Erythroblast (primary cell): ENCODE results near the gene GALNT5.

Source experiments
- DNase-seq, 2 experiments: peaks; one replicate each; lab custom pipeline; 2025; lab: John Stamatoyannopoulos, UW
- GATA1 ChIP-seq: IDR thresholded peaks from 2 replicates; pipeline ENCODE4 v1.6.1; 2011; ENCODE audit warnings: low read depth, mild to moderate bottlenecking, control low read depth, low read length, moderate library complexity
- POLR2A ChIP-seq: IDR thresholded peaks from 2 replicates; pipeline ENCODE4 v1.6.1; 2011; ENCODE audit warnings: mild to moderate bottlenecking, low read length

GALNT5 gene

DNA sequence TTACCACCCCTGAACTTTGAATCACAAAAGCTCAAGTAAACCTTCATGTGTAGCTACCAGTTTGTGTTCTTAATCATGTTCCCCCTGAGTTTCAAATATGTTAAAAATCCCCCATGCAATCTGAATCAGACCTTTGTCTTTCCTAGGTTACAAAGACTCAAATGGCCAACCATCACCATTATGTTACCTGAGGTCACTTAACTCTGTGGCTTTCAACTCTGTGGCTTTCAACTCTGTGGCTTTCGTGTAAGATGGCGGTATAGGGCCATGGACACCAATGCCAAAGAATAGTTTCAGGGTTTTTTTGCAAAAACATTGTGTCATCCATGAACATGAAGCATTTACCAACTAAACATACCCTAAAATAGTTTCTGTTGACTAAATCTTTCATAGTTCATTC lies 61.4 kb downstream of the GALNT5 start:
- no peak for TF ChIP-seq GATA1
- TF ChIP-seq POLR2A: no peak
- DNase-seq: no peak

DNA sequence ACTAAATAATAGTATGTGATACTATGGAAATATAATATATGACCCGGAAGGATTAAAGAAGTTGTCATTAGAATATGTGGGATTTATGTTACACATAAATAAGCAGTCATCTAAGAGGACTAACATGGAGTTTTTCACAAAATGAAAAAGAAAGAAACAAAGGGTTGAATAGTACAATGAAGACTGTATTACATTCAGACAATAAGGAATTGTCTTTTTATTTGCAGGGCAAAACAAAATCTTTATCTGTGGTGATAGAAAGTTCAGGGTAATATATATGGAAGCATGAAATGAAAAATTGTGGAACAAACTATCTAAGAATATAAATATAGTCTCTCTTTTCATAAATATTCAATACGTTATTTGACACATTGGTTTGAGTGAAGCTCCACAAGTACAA lies 62.3 kb downstream of the GALNT5 start:
- DNase-seq: no peak
- TF ChIP-seq GATA1: no peak
- no peak for TF ChIP-seq POLR2A

GRCh38 chr2:157320409-157320808 lies 62.9 kb downstream of the GALNT5 start:
- TF ChIP-seq GATA1 (no peak), POLR2A (no peak)
- DNase-seq: no peak

DNA sequence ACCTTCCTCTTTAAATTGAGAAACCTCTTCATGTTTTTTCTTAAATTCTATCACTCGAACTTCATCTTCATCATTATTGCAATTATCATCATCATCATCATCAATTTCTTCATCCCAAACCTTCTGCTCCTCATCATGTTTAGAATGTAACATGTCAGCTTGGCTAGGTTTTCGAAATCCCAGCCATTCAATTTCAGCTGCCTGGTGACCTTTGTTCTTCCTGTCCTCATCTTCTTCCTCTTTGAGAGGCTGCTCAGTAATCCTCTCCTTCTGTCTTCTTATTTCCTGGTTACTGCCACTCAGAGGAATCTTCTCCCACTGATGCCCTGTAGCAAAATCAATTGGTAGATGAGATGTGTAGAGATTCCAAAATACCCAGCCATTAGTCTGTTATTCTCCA lies 64.0 kb downstream of the GALNT5 start:
- no peak for DNase-seq
- no peak for TF ChIP-seq POLR2A
- no peak for TF ChIP-seq GATA1

DNA sequence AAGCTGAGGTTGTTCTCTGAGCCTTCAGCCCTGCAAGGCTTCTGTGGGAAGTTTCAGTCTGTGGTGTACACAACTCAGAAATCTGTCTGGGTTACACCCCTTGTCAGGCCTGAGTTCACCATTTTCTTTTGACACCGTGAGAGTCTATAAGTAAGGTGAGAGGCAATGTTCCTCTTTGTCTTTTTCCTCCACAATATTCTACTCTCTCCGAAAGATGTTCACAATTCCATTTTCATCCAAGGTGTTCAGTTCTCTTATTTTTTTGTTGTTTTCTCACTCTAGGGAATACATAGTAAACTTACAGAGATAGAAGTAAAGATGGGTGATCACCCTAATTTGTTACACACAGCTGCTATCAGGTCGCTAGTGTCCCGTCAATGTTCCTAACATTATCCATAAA lies 64.9 kb downstream of the GALNT5 start:
- TF ChIP-seq POLR2A (no peak), GATA1 (no peak)
- DNase-seq: no peak

- TF ChIP-seq POLR2A (no peak), GATA1 (no peak)
- DNase-seq: peak; percentile 86 to 88
Observed at GRCh38 chr2:157324331-157324843, 66.9 kb downstream of the GALNT5 start.

DNA sequence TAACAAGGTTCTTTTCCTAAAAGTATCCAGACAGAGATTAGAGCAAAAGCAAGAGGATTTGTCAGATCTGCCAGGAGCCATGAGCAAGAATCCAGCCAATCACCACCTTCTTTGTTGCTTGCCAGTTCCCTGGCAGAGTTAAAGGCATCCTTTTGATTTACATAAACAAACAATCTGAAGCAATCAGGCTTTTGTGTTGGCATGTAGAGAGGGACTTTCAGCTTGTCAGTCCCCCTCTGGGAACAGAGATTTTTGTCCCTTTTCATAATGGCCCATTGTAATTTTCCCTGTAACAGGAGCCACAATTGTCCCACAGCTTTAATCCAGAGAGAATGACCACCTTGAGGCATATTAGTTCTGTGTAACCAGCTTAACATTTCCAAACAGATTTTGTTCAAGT lies 68.3 kb downstream of the GALNT5 start, which contains the start of gene ERMN:
ERMN (minus strand) TSS at position 39 of the 400 bp plus-strand sequence. CDS start 182 bp downstream, outside the sequence.
- TF ChIP-seq GATA1 (no peak), POLR2A (no peak)
- DNase-seq: peak in 1 of 2 experiments; percentile 36

DNA sequence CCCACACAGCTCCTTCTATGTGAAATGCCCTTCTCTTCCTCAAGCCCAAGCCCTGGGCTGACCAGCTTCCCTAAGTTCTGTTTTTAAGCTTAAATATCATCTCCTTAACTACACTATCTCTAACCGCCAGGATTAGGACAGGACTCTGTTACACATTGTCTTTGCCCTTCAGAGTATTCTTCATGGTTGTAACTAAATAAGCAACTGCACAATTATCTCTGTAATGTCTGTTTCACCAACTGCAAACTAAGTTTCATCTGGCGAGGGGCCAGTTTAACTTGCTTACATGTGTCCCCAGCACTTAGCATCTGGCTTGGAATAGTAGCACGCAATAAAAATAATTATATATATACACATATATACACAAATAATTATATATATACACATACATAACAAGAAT lies 69.2 kb downstream of the GALNT5 start:
- TF ChIP-seq POLR2A: no peak
- TF ChIP-seq GATA1: no peak
- DNase-seq: peak; percentile 10 to 68

DNA sequence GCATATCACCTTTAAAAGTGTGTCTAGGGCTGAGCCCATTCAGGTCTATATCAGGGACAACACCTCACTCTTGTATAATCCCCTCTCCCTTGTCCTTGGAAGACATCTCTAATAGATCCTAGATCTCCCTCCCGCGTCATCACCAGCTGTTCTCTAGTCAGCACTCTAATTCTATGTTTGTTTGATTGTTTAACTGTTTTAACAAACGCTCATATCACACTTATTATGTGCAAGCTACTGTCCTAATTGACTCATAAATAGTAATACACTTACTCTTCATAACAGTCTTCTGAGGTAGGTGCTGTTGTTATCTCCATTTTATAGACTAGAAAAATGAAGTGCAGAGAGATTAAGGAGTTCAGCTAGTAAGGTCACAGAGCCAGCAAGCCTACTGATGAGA lies 69.7 kb downstream of the GALNT5 start:
- DNase-seq: no peak
- TF ChIP-seq GATA1 (no peak), POLR2A (no peak)

DNA sequence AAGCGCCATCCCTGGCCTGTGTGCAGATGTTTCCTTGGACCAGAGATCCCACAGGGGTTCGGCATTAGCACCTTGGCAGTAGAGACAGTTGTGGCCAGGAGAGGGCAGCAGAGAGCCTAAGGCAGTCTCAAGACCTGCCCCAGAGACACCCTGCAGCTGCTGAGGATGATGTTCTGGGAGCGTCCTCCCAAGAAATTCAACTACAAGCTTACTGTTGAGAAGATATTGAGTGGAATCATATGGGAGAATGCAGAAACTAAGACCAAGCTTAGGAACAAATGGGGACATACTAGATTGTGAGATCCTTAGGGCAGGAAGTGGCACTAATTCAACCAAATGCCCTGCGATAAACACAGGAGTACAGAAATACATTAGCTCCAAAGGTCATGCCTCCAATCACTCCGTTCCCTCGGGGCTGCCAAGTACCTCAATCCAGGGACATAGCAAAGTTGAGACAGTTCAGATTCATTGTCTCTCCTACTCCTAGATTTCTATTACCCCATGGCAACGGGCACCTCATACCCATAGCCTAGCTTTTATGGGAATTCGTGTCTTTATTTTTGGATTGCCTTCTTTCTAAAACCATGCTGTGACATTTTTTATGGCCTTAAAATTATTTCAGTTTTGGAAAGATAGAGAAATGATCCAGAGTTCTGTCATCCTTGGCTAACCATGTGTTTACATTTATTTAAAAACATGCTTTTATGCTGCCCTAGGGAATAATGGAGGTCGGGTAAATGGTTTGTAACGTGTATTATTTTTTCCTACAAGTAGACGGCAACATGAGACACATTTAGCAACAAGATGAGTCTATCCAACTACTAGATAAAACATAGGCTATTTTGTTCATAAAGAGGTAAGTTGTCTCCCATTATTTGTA lies 70.4 kb downstream of the GALNT5 start:
- TF ChIP-seq GATA1 (no peak), POLR2A (no peak)

GRCh38 chr2:157329524-157329923 lies 72.0 kb downstream of the GALNT5 start:
- no peak for DNase-seq
- no peak for TF ChIP-seq GATA1
- TF ChIP-seq POLR2A: no peak

More for the DNA sequence above, 70.4 kb downstream of the GALNT5 start:
- DNase-seq: peak; percentile 77 to 91

DNA sequence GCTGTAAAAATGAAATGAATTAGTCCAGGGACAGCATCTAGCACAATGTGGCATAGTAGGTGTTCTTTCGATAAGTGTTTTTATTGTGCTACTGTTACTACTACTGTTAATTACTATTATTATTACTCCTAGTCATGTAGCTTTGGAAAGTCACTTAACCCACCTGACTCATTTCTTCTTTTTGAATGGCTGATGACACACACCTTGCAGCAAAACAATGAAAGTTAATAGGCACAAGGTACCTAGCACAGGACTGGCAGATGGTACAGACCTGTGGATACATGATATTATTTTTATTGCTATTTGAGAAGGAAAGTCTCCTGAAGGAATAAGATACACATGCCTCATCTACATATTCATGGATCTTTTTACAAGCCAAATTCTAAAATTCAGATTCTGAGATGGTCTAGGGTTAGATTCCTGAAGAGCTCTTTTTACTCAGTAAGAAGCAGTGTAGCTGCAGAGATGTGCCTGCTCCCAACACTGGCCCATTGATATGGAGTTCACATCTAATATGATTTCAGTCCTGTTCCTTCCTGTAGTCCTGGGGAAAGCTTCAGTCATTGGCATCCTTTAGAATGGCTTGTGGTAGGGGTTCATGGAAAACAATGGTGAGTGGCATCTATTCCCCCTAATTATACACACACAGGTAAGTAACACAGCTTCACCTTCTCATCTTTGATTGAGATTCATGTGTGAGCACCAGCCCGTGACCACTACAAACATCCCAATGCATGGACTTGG lies 76.0 kb downstream of the GALNT5 start:
- DNase-seq: no peak
- TF ChIP-seq GATA1 (no peak), POLR2A (no peak)

DNA sequence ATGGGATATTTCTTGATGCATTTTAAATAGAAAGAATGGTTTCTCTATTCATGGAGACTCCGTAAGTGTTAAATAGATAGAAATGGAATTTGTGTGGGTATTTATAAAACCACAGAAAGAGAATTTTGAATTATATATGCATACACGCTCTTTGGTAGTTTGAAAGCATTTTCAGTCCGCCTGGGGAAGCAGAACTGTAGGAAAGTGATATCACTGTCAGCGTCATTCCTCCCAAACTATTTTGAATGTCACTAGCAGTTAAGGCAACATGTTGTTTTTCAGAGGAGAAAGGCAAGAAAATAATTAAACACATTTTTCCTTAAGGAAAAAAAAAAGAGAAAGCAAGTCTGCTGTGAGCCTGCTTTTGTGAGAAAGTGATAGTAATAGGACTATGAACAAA lies 76.8 kb downstream of the GALNT5 start:
- DNase-seq: no peak
- TF ChIP-seq POLR2A (no peak), GATA1 (no peak)

- no peak for DNase-seq
- no peak for TF ChIP-seq POLR2A
- no peak for TF ChIP-seq GATA1
Observed at GRCh38 chr2:157334797-157335196, 77.3 kb downstream of the GALNT5 start.
